A549 (cell line): Measurements from ENCODE around the gene TTC21A. TPM values are rescaled to one million over a fixed set of nuclear protein-coding genes. Genes with fewer than 3 reads are reported as not detected.

ENCODE experiments used
- ATAC-seq, 2 experiments: fragments of 200-7000 bp in 1 of 2; fragments of >200 bp in 1 of 2; cut with Nextera tagmentation in 1 of 2; cut with Tn5 transposase in 1 of 2; 3 replicates each; pipeline versions ENCODE4 v1.8.0 to v1.9.1; 2018 to 2020; ENCODE audit warnings: mild to moderate bottlenecking in 1 of 2, moderate library complexity in 1 of 2
- CTCF ChIA-PET: fragments of 300-600 bp; sonication (Branson Sonifier 250); formaldehyde crosslinking; extraction: SDS; loops from one replicate; lab custom pipeline; 2021; ENCODE audit warnings: antibody characterized with exemption, inconsistent platforms; lab: Yijun Ruan, JAX
- POLR2A ChIA-PET: fragments of 350-600 bp; formaldehyde crosslinking; extraction: SDS; loops from one replicate; lab custom pipeline; 2021; ENCODE audit warnings: antibody characterized with exemption, inconsistent platforms; lab: Yijun Ruan, JAX
- DNase-seq, 2 experiments: peaks; one replicate each; pipeline versions ENCODE4 v3.0.0 to v3.0.0-alpha.2; 2011 to 2016; ENCODE audit warnings: low read depth in 1 of 2, low spot score in 1 of 2
- FAIRE-seq: peaks from 2 replicates; lab custom pipeline; 2011; peaks lifted over from hg19 to GRCh38; lab: Jason Lieb, UNC
- H3K27ac ChIP-seq, 2 experiments: fragments of >200 bp; sonication (Bioruptor Twin); formaldehyde crosslinking; 3 replicates each; pipeline ENCODE4 v1.5.1; 2016 to 2017
- H3K4me1 ChIP-seq: fragments of >200 bp; sonication (Bioruptor Twin); formaldehyde crosslinking; 3 replicates; pipeline ENCODE4 v1.6.1; 2016
- H3K4me2 ChIP-seq: fragments of >200 bp; sonication (Bioruptor Twin); formaldehyde crosslinking; 3 replicates; pipeline ENCODE4 v1.6.1; 2016
- H3K4me3 ChIP-seq: fragments of >200 bp; sonication (Bioruptor Twin); formaldehyde crosslinking; 3 replicates; pipeline ENCODE4 v1.5.1; 2016
- H3K9me3 ChIP-seq: fragments of >200 bp; sonication (Bioruptor Twin); formaldehyde crosslinking; 3 replicates; pipeline ENCODE4 v1.6.1; 2016
- ATOH8 ChIP-seq: fragments of 250-450 bp; sonication (Bioruptor Pico); IDR thresholded peaks from 2 replicates; pipeline ENCODE4 v1.5.0; 2020; ENCODE audit warnings: low read depth, mild to moderate bottlenecking, moderate library complexity
- BHLHE40 ChIP-seq: IDR thresholded peaks from 2 replicates; pipeline ENCODE4 v1.6.1; 2012; ENCODE audit warnings: low read depth, low read length, inconsistent platforms
- CBX2 ChIP-seq: fragments of 200-600 bp; sonication (generic); IDR thresholded peaks from 2 replicates; pipeline ENCODE4 v1.6.1; 2016; ENCODE audit warnings: low read depth, mild to moderate bottlenecking, borderline replicate concordance
- CEBPB ChIP-seq, 2 experiments: fragments of >200 bp in 1 of 2; sonication (Bioruptor Twin) in 1 of 2; formaldehyde crosslinking in 1 of 2; IDR thresholded peaks; 2 replicates each; pipeline ENCODE4 v1.6.1; 2012 to 2016
- CHD2 ChIP-seq: fragments of 150-350 bp; IDR thresholded peaks from 2 replicates; pipeline ENCODE4 v1.6.1; 2014; ENCODE audit warnings: low read length; ENCODE audit not compliant: partially characterized antibody
- E2F6 ChIP-seq: IDR thresholded peaks from 2 replicates; pipeline ENCODE4 v1.6.1; 2012; ENCODE audit warnings: low read depth, borderline replicate concordance
- EHMT2 ChIP-seq: fragments of 200-600 bp; sonication (generic); IDR thresholded peaks from 2 replicates; pipeline ENCODE4 v1.6.1; 2016; ENCODE audit warnings: antibody characterized with exemption, low read depth, mild to moderate bottlenecking, moderate library complexity
- ELK1 ChIP-seq: fragments of 150-350 bp; IDR thresholded peaks from 2 replicates; pipeline ENCODE4 v1.6.1; 2014; ENCODE audit warnings: low read depth, mild to moderate bottlenecking, low read length
- ESRRA ChIP-seq: fragments of 150-350 bp; IDR thresholded peaks from 2 replicates; pipeline ENCODE4 v1.6.1; 2014; ENCODE audit warnings: mild to moderate bottlenecking, low read length, borderline replicate concordance
- FOSL2 ChIP-seq, 2 experiments: fragments of 450-650 bp in 1 of 2; fragments of >200 bp in 1 of 2; sonication (Bioruptor Twin) in 1 of 2; formaldehyde crosslinking; IDR thresholded peaks; 2 replicates each; pipeline versions ENCODE4 v1.5.0 to v1.6.1; 2016 to 2020; ENCODE audit warnings: mild to moderate bottlenecking in 1 of 2, moderate library complexity in 1 of 2
- FOXS1 ChIP-seq: fragments of 250-450 bp; sonication (Bioruptor Pico); IDR thresholded peaks from 2 replicates; pipeline ENCODE4 v1.5.0; 2020; ENCODE audit warnings: mild to moderate bottlenecking, moderate library complexity
- GATA3 ChIP-seq: IDR thresholded peaks from 2 replicates; pipeline ENCODE4 v1.6.1; 2012; ENCODE audit warnings: borderline replicate concordance
- HDAC2 ChIP-seq: fragments of 200-600 bp; sonication (generic); IDR thresholded peaks from 2 replicates; pipeline ENCODE4 v1.6.1; 2016
- HES2 ChIP-seq: fragments of >200 bp; sonication (Bioruptor Twin); formaldehyde crosslinking; IDR thresholded peaks from 2 replicates; pipeline ENCODE4 v1.6.1; 2016
- HMGXB4 ChIP-seq: fragments of 250-450 bp; sonication (Bioruptor Pico); IDR thresholded peaks from 2 replicates; pipeline ENCODE4 v1.5.0; 2021; ENCODE audit warnings: mild to moderate bottlenecking, moderate library complexity, borderline replicate concordance
- JUN ChIP-seq, 2 experiments: fragments of >200 bp; sonication (Bioruptor Twin); formaldehyde crosslinking; IDR thresholded peaks; 2 replicates in 1 of 2; 3 replicates in 1 of 2; pipeline ENCODE4 v1.6.1; 2016 to 2017
- JUNB ChIP-seq: fragments of >200 bp; sonication (Bioruptor Twin); formaldehyde crosslinking; IDR thresholded peaks from 2 replicates; pipeline ENCODE4 v1.6.1; 2016
- KDM1A ChIP-seq: fragments of 200-600 bp; sonication (generic); IDR thresholded peaks from 2 replicates; pipeline ENCODE4 v1.6.1; 2016; ENCODE audit warnings: low read depth, mild to moderate bottlenecking
- KDM5A ChIP-seq: fragments of 200-600 bp; sonication (generic); IDR thresholded peaks from 2 replicates; pipeline ENCODE4 v1.6.1; 2016; ENCODE audit warnings: antibody characterized with exemption, mild to moderate bottlenecking
- MAX ChIP-seq: IDR thresholded peaks from 2 replicates; pipeline ENCODE4 v1.6.1; 2012
- MYC ChIP-seq: IDR thresholded peaks from 2 replicates; pipeline ENCODE4 v1.6.1; 2012; ENCODE audit warnings: mild to moderate bottlenecking, inconsistent platforms, low read length, improper control_type of control experiment, borderline replicate concordance
- NR3C1 ChIP-seq: fragments of >200 bp; sonication (Bioruptor Twin); formaldehyde crosslinking; IDR thresholded peaks from 3 replicates; pipeline ENCODE4 v1.6.1; 2017
- POLR2AphosphoS2 ChIP-seq: conservative IDR thresholded peaks from 2 replicates; pipeline ENCODE4 v1.6.1; 2012; ENCODE audit warnings: low read length, improper control_type of control experiment, inconsistent platforms
- RCOR1 ChIP-seq: fragments of 150-350 bp; IDR thresholded peaks from 2 replicates; pipeline ENCODE4 v1.6.1; 2014; ENCODE audit warnings: antibody characterized with exemption, low read length, low read depth
- REST ChIP-seq: fragments of 200-600 bp; sonication (generic); IDR thresholded peaks from 2 replicates; pipeline ENCODE4 v1.6.1; 2016; ENCODE audit warnings: antibody characterized with exemption, mild to moderate bottlenecking, moderate library complexity
- RFX5 ChIP-seq: fragments of 450-650 bp; IDR thresholded peaks from 2 replicates; pipeline ENCODE4 v1.7.1; 2014; ENCODE audit warnings: antibody characterized with exemption, mild to moderate bottlenecking, moderate library complexity
- SMC3 ChIP-seq: fragments of >200 bp; sonication (Bioruptor Twin); formaldehyde crosslinking; IDR thresholded peaks from 3 replicates; pipeline ENCODE4 v1.6.1; 2018; ENCODE audit warnings: inconsistent platforms
- USF2 ChIP-seq: fragments of 450-650 bp; IDR thresholded peaks from 2 replicates; pipeline ENCODE4 v1.6.1; 2014; ENCODE audit warnings: antibody characterized with exemption
- WGBS: methylation state at CpG from one replicate; pipeline ENCODE4 v1.1.6; 2017; ENCODE audit errors: missing lambda C conversion rate; 5-methylcytosine and 5-hydroxymethylcytosine counted together
- polyA plus RNA-seq, 4 experiments: library from polyadenylated mRNA; depleted of rRNA in 3 of 4; stranded (reverse); fragments of >200 nt; fragmentation: RNase III in 1 of 4; extraction: RNeasy Plus Mini Kit Qiagen cat#74134 plus additional on column Dnase treatment in 1 of 4; gene quantifications; 2 replicates in 3 of 4; 3 replicates in 1 of 4; pipeline ENCODE4 v1.2.3, GENCODE V29; 2011 to 2017

Gene TTC21A
- polyA plus RNA-seq, 2 of the 4 experiments (the other 2 are of a cell fraction), result 1.1 to 1.4 TPM

GRCh38 chr3:39171860-39172259 is 64.4 kb downstream of the TTC21A start:
- 37% methylated on average over 2 of the region's 2 CpGs for WGBS
- Histone ChIP-seq H3K9me3 (no peaks in the 10 kb centered on the region), H3K27ac (no peak overlapping the region), H3K4me2 (no peak overlapping the region), H3K4me3 (no peak overlapping the region), H3K4me1 (peaks cover 14% of the 10 kb centered on the region)
- DNase-seq, result no peak
- ChIA-PET POLR2A (interaction anchor here (1.1 kb wide), 1 partner anchor 16 kb away, joined by 4 read pairs; no protein-coding TSS in a partner anchor), CTCF (interaction anchor here (1.1 to 2.4 kb wide), 8 partner anchors 16 to 120 kb away, joined by 3 to 15 read pairs (median 4); no protein-coding TSS in a partner anchor)
- ATAC-seq, result no peak
- FAIRE-seq, result no peak
- TF ChIP-seq GATA3 (no peak), HMGXB4 (CRISPR knock-in tag) (no peak), RFX5 (no peak), CHD2 (no peak), RCOR1 (no peak), JUNB (no peak), ELK1 (no peak), HES2 (no peak), BHLHE40 (no peak), JUN (IDR thresholded peaks at IDR 0.05) (no peak), HDAC2 (no peak), KDM1A (no peak), CEBPB (IDR thresholded peaks at IDR 0.05) (no peak), FOSL2 (IDR thresholded peaks at IDR 0.05) (no peak), FOSL2 (CRISPR knock-in tag; IDR thresholded peaks at IDR 0.05) (no peak), MYC (no peak)

GRCh38 chr3:39173318-39174125 is 66.0 kb downstream of the TTC21A start:
- CTCF ChIA-PET, result interaction anchor here (0.6 to 2.4 kb wide), 7 partner anchors 12 to 115 kb away, joined by 3 to 15 read pairs (median 5); partner anchors contain the start of genes GORASP1 and TTC21A
- H3K4me1 ChIP-seq, result peaks cover 13% of the 10 kb centered on the region
- WGBS, result 6% methylated on average over 2 of the region's 2 CpGs
- TF ChIP-seq E2F6, result no peak
- TF ChIP-seq NR3C1, result no peak
- no peak for TF ChIP-seq ATOH8
- no peak for TF ChIP-seq KDM1A
- no peak for TF ChIP-seq EHMT2
- no peak for TF ChIP-seq KDM5A
- TF ChIP-seq USF2, result no peak
- no peak for TF ChIP-seq SMC3
- no peak for TF ChIP-seq CBX2
- no peak for TF ChIP-seq REST
- no peak for TF ChIP-seq ESRRA
- TF ChIP-seq FOXS1 (CRISPR knock-in tag), result no peak
- no peak for TF ChIP-seq POLR2AphosphoS2
- no peak for TF ChIP-seq MAX

More at GRCh38 chr3:39173318-39174125, 66.0 kb downstream of the TTC21A start:
- POLR2A ChIA-PET, result no interaction called here
- Histone ChIP-seq H3K9me3 (no peaks in the 10 kb centered on the region), H3K4me3 (no peak overlapping the region), H3K4me2 (no peak overlapping the region), H3K27ac (no peak overlapping the region)
- no peak for FAIRE-seq
- ATAC-seq, result no peak
- no peak for DNase-seq
